ENCODE measurements around the gene LY6G6F.
A peak's percentile ranks its signal among the peaks of the same experiment; 100 is the strongest.

LY6G6F gene

DNA sequence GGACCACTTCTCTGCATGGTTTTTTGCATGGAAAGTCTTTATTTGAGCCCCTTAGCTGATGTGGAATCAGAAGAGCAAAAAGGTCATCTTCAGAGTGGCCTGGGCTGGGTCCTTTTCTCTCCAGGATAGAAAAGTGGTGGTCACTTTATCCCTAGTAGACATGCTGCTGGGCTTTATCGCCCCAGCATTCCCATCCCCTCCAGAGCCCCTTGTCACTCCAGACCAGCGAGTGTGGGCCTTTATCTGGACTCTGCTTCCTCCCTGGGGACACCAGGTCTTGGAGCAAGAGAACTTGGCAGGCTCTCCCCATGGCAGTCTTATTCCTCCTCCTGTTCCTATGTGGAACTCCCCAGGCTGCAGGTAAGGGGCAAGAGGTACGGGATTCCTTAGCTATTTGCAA is at the start of gene LY6G6F:
Gene LY6G6F, plus strand, starts transcription at position 268 of the 400 bp plus-strand sequence. Its CDS starts 41 bp downstream, at position 309.
- no peak for DNase-seq

GRCh38 chr6:31657406-31658157 is 49.1 kb upstream of the LY6G6F start:
- no peak for DNase-seq

- DNase-seq: no peak
Measured at GRCh38 chr6:31658158-31658688, 48.4 kb upstream of the LY6G6F start.

DNA sequence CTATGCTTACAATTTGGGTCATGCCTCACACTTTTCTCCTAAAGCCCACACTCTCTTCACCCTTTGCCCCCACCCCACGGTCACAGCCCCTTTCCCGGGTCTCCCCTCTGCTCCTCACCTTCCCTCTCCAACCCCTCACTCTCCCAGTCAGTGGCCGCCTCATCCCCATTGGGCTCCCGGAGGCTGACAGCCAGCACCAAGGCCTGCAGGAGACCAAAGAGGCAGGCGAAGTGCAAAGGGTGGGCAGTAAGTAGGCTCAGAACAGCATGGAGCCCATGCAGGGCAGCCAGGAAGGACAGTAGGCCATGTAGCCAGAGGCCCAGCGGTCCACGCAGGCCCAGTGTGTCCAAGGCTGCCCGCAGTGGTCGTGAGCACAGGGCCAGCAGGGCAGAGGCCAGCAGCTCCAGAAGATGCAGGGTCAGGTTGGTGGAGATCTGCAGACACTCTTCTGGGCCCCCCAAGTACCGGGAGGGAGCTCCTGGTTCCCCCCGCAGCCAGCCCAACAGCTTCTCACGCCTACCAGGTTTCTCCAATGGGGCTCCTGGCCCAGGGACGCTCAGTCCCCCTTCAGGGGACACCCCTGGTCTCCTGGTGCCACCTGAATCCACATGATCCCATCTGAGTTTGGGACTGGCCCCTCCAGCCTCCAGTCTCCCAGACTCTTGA is 47.5 kb upstream of the LY6G6F start:
- DNase-seq: no peak

DNA sequence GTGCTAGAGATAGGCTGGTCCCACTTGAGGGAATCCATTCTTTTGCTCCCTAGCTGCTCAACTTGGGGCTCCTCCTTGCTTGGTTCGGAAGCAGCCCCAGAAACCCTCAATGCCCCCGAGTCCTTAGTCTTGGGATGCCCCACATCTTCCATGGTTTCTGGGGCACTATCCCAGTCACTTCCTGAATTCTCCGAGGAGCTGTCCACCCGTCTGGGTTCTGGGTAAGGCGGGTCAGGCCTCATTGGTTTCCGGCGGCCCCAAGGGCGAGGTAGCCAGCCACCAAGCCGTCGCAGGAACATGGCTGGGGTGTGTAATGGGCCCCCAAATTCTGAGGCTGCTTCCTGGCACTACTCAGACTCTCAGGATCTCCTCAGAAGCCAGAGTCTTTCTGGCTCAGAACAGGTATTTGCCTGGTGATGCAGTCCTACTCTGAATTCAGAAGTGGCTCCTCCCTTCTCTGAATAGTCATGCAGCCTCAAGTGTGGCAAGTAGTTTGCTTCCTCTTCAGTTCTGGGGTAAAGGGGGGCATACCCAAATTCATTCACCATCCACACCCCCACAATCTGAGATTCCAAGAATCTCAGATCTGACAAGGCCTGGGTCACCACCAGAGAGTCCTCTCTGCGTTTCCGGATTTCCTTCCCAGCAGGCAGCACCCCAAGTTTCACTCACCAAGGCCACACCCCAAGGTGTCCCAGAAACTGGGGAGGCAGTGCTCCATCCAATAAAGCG is 46.9 kb upstream of the LY6G6F start:
- DNase-seq: peak in 1 of 2 experiments; percentile 16

DNA sequence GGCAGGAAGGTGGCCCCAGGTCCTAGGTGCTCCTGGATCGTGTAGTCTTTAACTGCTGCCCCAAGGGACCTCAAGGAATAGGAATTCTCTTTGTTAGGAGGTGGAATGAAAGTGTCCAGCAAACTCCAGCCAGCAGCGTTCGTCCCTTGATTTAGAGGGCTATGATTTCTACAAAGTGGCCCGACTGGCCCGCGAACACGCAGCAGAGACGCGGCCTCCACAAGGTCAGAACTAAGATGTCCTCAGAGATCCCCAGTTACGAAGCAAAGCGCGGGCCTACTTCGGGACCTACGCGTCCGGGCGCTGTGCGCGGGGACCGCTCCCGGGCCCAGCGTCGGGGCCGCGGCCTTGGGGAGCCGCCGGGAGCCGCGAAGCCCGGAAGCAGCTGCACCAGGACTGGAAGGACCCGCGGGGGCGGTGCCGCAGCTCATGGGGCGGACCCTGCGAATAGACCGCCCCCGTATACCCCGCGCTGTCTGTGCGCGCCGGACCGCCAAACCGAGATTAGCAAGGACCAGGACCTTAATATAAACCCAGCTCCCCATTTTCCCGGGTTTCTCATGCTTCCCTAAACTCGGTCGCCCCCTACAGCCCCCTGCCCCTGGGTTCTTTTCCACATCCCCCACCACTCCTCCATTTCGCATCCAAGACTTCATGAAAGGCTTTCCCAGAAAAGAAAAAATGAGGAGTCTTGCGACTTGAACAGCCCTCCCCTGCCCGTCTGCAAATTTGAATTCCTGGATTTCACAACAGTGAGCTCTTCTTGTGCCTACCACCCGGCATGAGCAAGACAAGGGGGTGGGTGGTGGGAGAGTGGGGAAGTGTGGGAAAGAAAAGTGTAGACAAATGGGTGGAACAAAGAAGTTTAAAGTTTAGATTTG is 46.0 kb upstream of the LY6G6F start, which contains the start of gene C6orf47:
Gene C6orf47, minus strand, starts transcription at position 398 of the 881 bp plus-strand sequence. CDS start 831 bp downstream, outside the sequence.
- DNase-seq: peak in 1 of 2 experiments; percentile 82

GRCh38 chr6:31661262-31662123 is 45.2 kb upstream of the LY6G6F start:
- DNase-seq: no peak

DNA sequence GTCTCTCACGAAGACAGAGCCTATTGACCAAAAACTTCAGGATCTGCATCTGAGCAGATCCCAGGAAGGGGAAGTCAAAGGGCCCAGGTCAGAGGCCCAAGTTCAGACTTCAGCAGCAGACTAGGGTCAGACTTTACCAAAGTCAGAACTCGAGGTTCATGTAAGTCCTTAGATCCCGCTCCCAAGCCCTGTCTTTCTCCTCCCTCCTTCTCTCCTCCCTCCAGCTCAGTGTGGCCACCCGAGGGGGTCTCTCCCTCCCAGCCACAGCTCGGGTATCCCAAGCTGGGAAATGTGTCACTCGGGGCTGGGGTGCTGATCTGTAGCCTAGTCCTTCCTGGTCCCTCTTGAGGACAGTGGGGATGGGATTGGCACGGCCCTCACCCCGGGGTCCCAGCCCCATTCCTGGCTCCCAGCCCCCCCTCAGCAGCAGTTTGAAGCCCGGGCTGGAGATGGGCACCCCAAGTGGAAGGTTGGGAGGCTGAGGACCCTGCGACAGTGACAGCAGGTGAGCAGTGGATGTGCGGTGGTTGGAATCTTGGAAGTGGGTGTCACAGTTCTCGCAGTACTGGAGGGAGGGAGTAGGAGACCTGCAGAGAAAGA is 44.4 kb upstream of the LY6G6F start:
- DNase-seq: no peak

GRCh38 chr6:31663126-31663960 is 43.3 kb upstream of the LY6G6F start:
- DNase-seq: no peak

- peak in 1 of 2 experiments; percentile 71 for DNase-seq
Measured at GRCh38 chr6:31663961-31664789, 42.5 kb upstream of the LY6G6F start.

- peak; percentile 87 to 94 for DNase-seq
Measured at GRCh38 chr6:31664790-31665500, 41.7 kb upstream of the LY6G6F start, which contains the start of gene GPANK1. GPANK1 (minus strand) TSS chr6:31664997; CDS start chr6:31664478, 519 bp downstream.

DNA sequence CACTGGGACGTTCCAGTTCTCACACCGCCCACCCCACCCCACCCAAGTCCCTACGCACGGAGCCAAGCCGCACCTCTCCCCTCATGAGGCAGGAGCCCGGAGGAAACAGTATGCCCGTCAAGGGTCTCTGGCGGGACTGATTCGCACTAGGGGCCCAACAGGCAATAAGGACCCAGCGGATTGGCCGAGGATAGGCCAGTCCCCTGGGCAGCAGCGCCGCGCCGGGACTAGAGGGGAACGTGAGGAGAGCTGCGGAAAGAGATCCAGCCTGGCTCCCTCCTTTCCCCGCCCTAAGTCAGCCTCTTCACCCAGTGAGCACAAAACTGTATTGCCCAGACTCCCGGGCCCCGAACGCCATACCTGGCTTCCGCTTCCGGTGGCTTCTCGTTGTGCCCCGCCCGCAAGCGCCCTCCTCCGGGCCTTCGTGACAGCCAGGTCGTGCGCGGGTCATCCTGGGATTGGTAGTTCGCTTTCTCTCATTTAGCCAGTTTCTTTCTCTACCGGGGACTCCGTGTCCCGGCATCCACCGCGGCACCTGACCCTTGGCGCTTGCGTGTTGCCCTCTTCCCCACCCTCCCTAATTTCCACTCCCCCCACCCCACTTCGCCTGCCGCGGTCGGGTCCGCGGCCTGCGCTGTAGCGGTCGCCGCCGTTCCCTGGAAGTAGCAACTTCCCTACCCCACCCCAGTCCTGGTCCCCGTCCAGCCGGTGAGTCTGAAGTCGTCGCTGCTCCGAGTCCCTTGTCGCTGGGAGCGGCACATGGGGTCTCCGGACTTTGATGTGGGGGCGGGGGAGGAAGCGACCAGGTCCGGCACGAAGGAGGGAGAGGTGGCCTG is 40.9 kb upstream of the LY6G6F start, which contains the start of gene CSNK2B:
Gene CSNK2B, plus strand, starts transcription at position 580 of the 836 bp plus-strand sequence. CDS start 752 bp downstream, outside the sequence.
- DNase-seq: peak; percentile 96 to 99

DNA sequence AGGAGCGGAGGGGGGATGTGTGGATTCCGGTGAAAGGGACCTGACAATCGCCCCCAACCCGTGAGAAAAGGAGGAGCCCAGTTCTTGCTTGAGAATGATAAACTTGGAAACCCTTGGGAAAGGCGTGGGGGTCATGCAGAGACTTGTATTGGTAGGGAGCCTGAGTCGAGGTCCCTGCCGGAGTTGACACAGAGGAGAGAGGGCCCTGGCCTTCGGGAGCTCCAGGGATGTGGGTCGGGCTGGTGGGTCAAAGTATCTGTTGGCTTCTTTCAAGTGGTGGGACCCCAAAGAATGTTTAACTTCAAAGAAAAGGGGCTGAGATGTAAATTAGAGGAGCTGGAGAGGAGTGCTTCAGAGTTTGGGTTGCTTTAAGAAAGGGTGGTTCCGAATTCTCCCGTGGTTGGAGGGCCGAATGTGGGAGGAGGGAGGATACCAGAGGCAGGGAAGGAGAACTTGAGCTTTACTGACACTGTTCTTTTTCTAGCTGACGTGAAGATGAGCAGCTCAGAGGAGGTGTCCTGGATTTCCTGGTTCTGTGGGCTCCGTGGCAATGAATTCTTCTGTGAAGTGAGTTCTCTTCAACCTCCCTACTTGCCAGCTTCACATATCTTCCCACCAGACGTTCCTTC is 40.2 kb upstream of the LY6G6F start:
- no peak for DNase-seq

- no peak for DNase-seq
Measured at GRCh38 chr6:31669676-31670075, 37.0 kb upstream of the LY6G6F start, which contains the start of gene LY6G5B. LY6G5B (plus strand) TSS chr6:31669976; CDS start chr6:31670951, 975 bp downstream.

DNA sequence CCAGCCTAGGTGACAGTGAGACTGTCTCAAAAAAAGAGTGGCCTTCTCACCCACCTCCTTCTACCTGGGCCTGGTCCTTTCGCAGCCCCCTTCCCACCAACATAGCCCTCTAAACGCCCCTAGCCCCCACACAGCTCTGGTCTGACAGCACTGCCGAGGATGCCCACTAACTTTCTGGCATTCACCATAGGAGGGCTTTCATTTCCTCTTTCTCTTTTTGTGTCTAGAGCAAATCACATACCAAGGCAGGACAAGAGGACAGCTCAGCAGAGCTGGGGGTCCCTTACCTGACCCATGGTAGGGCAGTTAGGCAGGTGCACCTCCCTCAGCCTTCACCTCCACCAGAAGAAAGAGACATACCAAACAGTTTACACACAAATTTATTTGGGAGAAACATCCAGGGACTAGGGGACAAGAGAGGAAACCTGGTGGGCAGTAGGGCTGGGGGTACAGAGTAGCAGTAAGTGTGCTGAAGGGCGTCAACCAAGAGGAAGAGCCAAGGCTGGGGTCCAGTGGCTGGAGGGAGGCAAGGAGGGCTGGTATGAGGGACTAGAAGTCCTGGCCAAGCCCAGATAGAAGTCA is 30.3 kb upstream of the LY6G6F start:
- no peak for DNase-seq

DNA sequence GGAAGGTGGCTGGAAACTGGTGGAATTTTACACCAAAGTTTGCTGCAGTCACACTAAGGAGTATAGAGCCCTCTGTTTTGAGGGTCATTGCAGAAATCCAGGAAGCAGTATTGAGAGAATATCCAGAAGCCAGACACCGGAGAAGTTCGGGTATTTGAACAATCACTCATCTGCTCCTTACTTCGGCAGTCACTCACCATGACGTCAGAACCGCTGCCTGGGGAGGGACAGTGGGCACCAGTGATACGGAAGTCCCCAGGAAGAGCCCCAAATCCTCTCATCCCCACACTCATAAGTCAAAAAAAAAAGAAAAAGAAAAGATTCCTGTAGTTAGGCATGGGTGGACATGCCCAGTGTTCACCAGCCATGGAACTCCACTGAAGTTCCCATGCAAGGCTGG is 29.8 kb upstream of the LY6G6F start:
- no peak for DNase-seq
